Mesenchymal stem cell (in vitro differentiated cells and primary cell): ENCODE measurements around the gene NPAS3.

Experiments
- DNase-seq: peaks from one replicate; pipeline ENCODE4 v3.0.0-alpha.2; 2013
- H2AFZ ChIP-seq: one replicate; pipeline ENCODE4 v1.6.1; 2013; ENCODE audit warnings: low read depth, mild to moderate bottlenecking, control low read depth, inconsistent platforms, low read length, moderate library complexity
- H2AK5ac ChIP-seq: 2 replicates; pipeline ENCODE4 v1.6.1; 2013; ENCODE audit warnings: low read length, moderate library complexity, mild to moderate bottlenecking, inconsistent platforms; ENCODE audit not compliant: severe bottlenecking
- H2BK120ac ChIP-seq: one replicate; pipeline ENCODE4 v1.6.1; 2013; ENCODE audit warnings: low read depth, mild to moderate bottlenecking, inconsistent platforms, low read length, moderate library complexity
- H2BK12ac ChIP-seq, 2 experiments: one replicate each; pipeline ENCODE4 v1.6.1; 2013; ENCODE audit warnings: inconsistent platforms in 2 of 2, low read length in 2 of 2, mild to moderate bottlenecking in 2 of 2, moderate library complexity in 2 of 2, control low read depth in 1 of 2
- H2BK15ac ChIP-seq: one replicate; pipeline ENCODE4 v1.6.1; 2013; ENCODE audit warnings: mild to moderate bottlenecking, low read depth, inconsistent platforms; ENCODE audit not compliant: poor library complexity, severe bottlenecking
- H2BK5ac ChIP-seq: 2 replicates; pipeline ENCODE4 v1.6.1; 2013; ENCODE audit warnings: low read depth, mild to moderate bottlenecking, low read length, control low read depth, inconsistent platforms; ENCODE audit not compliant: poor library complexity, severe bottlenecking
- H3K14ac ChIP-seq, 2 experiments: one replicate each; pipeline ENCODE4 v1.6.1; 2013; ENCODE audit warnings: inconsistent platforms in 2 of 2, low read length in 2 of 2, control low read depth in 1 of 2, mild to moderate bottlenecking in 1 of 2, moderate library complexity in 1 of 2
- H3K18ac ChIP-seq, 2 experiments: one replicate each; pipeline ENCODE4 v1.6.1; 2013; ENCODE audit warnings: inconsistent platforms in 2 of 2, low read length in 2 of 2, control low read depth in 1 of 2, low read depth in 1 of 2, mild to moderate bottlenecking in 1 of 2
- H3K23ac ChIP-seq, 2 experiments: one replicate each; pipeline ENCODE4 v1.6.1; 2013; ENCODE audit warnings: inconsistent platforms in 2 of 2, low read length in 2 of 2, mild to moderate bottlenecking in 2 of 2, moderate library complexity in 2 of 2, control low read depth in 1 of 2
- H3K27ac ChIP-seq: 2 replicates; pipeline ENCODE4 v1.5.1; 2013; ENCODE audit warnings: mild to moderate bottlenecking, moderate library complexity, low read length, control low read depth, inconsistent platforms; ENCODE audit not compliant: poor library complexity, severe bottlenecking
- H3K27me3 ChIP-seq, 2 experiments: 2 replicates each; pipeline versions ENCODE4 v1.6.1 to v1.7.0; 2013; ENCODE audit warnings: low read length in 2 of 2, mild to moderate bottlenecking in 2 of 2, moderate library complexity in 2 of 2, control low read depth in 1 of 2, inconsistent platforms in 1 of 2; ENCODE audit not compliant: control insufficient read depth in 1 of 2, insufficient read depth in 1 of 2
- H3K36me3 ChIP-seq, 2 experiments: 2 replicates each; pipeline versions ENCODE4 v1.6.1 to v1.7.0; 2013; ENCODE audit warnings: low read length in 2 of 2, control low read depth in 1 of 2, inconsistent platforms in 1 of 2, low read depth in 1 of 2, mild to moderate bottlenecking in 1 of 2; ENCODE audit not compliant: insufficient read depth in 2 of 2, control insufficient read depth in 1 of 2
- H3K4ac ChIP-seq, 2 experiments: one replicate each; pipeline ENCODE4 v1.6.1; 2013; ENCODE audit warnings: inconsistent platforms in 2 of 2, low read length in 2 of 2, mild to moderate bottlenecking in 2 of 2, moderate library complexity in 2 of 2, control low read depth in 1 of 2, low read depth in 1 of 2
- H3K4me1 ChIP-seq: 2 replicates; pipeline ENCODE4 v1.6.1; 2013; ENCODE audit warnings: low read depth, low read length, control low read depth; ENCODE audit not compliant: control insufficient read depth, insufficient read depth
- H3K4me2 ChIP-seq: 2 replicates; pipeline ENCODE4 v1.6.1; 2013; ENCODE audit warnings: low read length, mild to moderate bottlenecking, inconsistent platforms; ENCODE audit not compliant: poor library complexity, severe bottlenecking
- H3K4me3 ChIP-seq, 2 experiments: 2 replicates each; pipeline versions ENCODE4 v1.5.1 to v1.7.0; 2013; ENCODE audit warnings: low read length in 2 of 2, mild to moderate bottlenecking in 2 of 2, control low read depth in 1 of 2, low read depth in 1 of 2; ENCODE audit not compliant: insufficient read depth in 1 of 2
- H3K79me1 ChIP-seq: replicated peaks from 2 replicates; pipeline ENCODE4 v1.6.1; 2013; ENCODE audit warnings: mild to moderate bottlenecking, control low read depth, low read length, inconsistent platforms; ENCODE audit not compliant: poor library complexity, severe bottlenecking
- H3K9ac ChIP-seq: 2 replicates; pipeline ENCODE4 v1.7.0; 2013; ENCODE audit warnings: mild to moderate bottlenecking, low read length, moderate library complexity
- H3K9me3 ChIP-seq: 2 replicates; pipeline ENCODE4 v1.7.0; 2013; ENCODE audit warnings: mild to moderate bottlenecking, low read length; ENCODE audit not compliant: control insufficient read depth
- H4K8ac ChIP-seq: one replicate; pipeline ENCODE4 v1.6.1; 2013; ENCODE audit warnings: inconsistent platforms, mild to moderate bottlenecking, low read length, moderate library complexity
- H4K91ac ChIP-seq: one replicate; pipeline ENCODE4 v1.6.1; 2013; ENCODE audit warnings: mild to moderate bottlenecking, low read length, inconsistent platforms
- WGBS: methylation state at CpG from one replicate; pipeline ENCODE4 v1.1.7; 2013; ENCODE audit warnings: mixed read lengths; 5-methylcytosine and 5-hydroxymethylcytosine counted together

Gene NPAS3

GRCh38 chr14:33812601-33813000 is 873.9 kb downstream of the NPAS3 start:
- no peak overlapping the region for H2BK5ac ChIP-seq
- 20% methylated on average over 1 of the region's 2 CpGs for WGBS
- no peak overlapping the region for H3K9ac ChIP-seq
- H3K27me3 ChIP-seq, result peaks cover 0 to 19% of the 10 kb centered on the region in 2 experiments
- H3K23ac ChIP-seq, result no peak overlapping the region
- no peaks in the 10 kb centered on the region for H3K36me3 ChIP-seq
- no peak overlapping the region for H3K18ac ChIP-seq
- no peaks in the 10 kb centered on the region for H3K4me1 ChIP-seq
- DNase-seq, result no peak
- H3K14ac ChIP-seq, result no peak overlapping the region
- H3K79me1 ChIP-seq, result no peaks in the 10 kb centered on the region
- no peak overlapping the region for H3K4ac ChIP-seq
- H2AK5ac ChIP-seq, result no peak overlapping the region
- no peak overlapping the region for H3K4me2 ChIP-seq
- no peak overlapping the region for H3K27ac ChIP-seq
- H2BK12ac ChIP-seq, result no peak overlapping the region
- H3K9me3 ChIP-seq, result no peaks in the 10 kb centered on the region
- H4K91ac ChIP-seq, result no peak overlapping the region
- H4K8ac ChIP-seq, result no peak overlapping the region
- no peak overlapping the region for H3K4me3 ChIP-seq
- H2BK120ac ChIP-seq, result no peak overlapping the region
- H2AFZ ChIP-seq, result no peak overlapping the region
- no peak overlapping the region for H2BK15ac ChIP-seq

- no peak overlapping the region for H2BK120ac ChIP-seq
- no peak overlapping the region for H3K4me2 ChIP-seq
- no peak overlapping the region for H3K4me3 ChIP-seq
- no peaks in the 10 kb centered on the region for H3K79me1 ChIP-seq
- H3K18ac ChIP-seq, result no peak overlapping the region
- no peak overlapping the region for H2BK12ac ChIP-seq
- 64% methylated on average over 2 of the region's 2 CpGs for WGBS
- no peaks in the 10 kb centered on the region for H3K36me3 ChIP-seq
- H2AFZ ChIP-seq, result no peak overlapping the region
- no peaks in the 10 kb centered on the region for H3K4me1 ChIP-seq
- H2AK5ac ChIP-seq, result no peak overlapping the region
- no peak overlapping the region for H3K23ac ChIP-seq
- no peak overlapping the region for H2BK15ac ChIP-seq
- no peak overlapping the region for H3K9ac ChIP-seq
- H3K27me3 ChIP-seq, result peaks cover 0 to 21% of the 10 kb centered on the region in 2 experiments
- H3K14ac ChIP-seq, result no peak overlapping the region
- DNase-seq, result no peak
- no peaks in the 10 kb centered on the region for H3K9me3 ChIP-seq
- H3K4ac ChIP-seq, result no peak overlapping the region
- no peak overlapping the region for H4K91ac ChIP-seq
- H3K27ac ChIP-seq, result no peak overlapping the region
- H2BK5ac ChIP-seq, result no peak overlapping the region
- H4K8ac ChIP-seq, result no peak overlapping the region
These were observed 875.3 kb downstream of the NPAS3 start for GRCh38 chr14:33814010-33814409.

- H3K4ac ChIP-seq, result no peak overlapping the region
- no peak overlapping the region for H3K18ac ChIP-seq
- no peak overlapping the region for H2AK5ac ChIP-seq
- no peak overlapping the region for H3K4me2 ChIP-seq
- no peak overlapping the region for H2AFZ ChIP-seq
- H2BK12ac ChIP-seq, result no peak overlapping the region
- H3K14ac ChIP-seq, result no peak overlapping the region
- no peaks in the 10 kb centered on the region for H3K36me3 ChIP-seq
- no peak overlapping the region for H2BK120ac ChIP-seq
- H3K9me3 ChIP-seq, result no peaks in the 10 kb centered on the region
- H3K27ac ChIP-seq, result no peak overlapping the region
- no peak overlapping the region for H4K91ac ChIP-seq
- no peaks in the 10 kb centered on the region for H3K4me1 ChIP-seq
- no peak overlapping the region for H4K8ac ChIP-seq
- no peak overlapping the region for H3K9ac ChIP-seq
- H3K27me3 ChIP-seq, result peaks cover 0 to 6% of the 10 kb centered on the region in 2 experiments
- H2BK5ac ChIP-seq, result no peak overlapping the region
- 88% methylated on average over 16 of the region's 16 CpGs for WGBS
- no peak for DNase-seq
- H3K79me1 ChIP-seq, result no peaks in the 10 kb centered on the region
- no peak overlapping the region for H3K4me3 ChIP-seq
- H2BK15ac ChIP-seq, result no peak overlapping the region
- no peak overlapping the region for H3K23ac ChIP-seq
These were observed 895.2 kb downstream of the NPAS3 start for GRCh38 chr14:33833706-33834465.

- Histone ChIP-seq H2BK5ac (no peak overlapping the region), H3K23ac (no peak overlapping the region), H3K79me1 (no peaks in the 10 kb centered on the region), H3K9me3 (no peaks in the 10 kb centered on the region), H3K27me3 (peaks cover 3 to 6% of the 10 kb centered on the region in 2 experiments), H3K4me1 (no peaks in the 10 kb centered on the region), H4K8ac (no peak overlapping the region), H3K36me3 (no peaks in the 10 kb centered on the region), H4K91ac (no peak overlapping the region), H3K27ac (no peak overlapping the region), H2BK120ac (no peak overlapping the region), H2BK12ac (no peak overlapping the region), H2BK15ac (no peak overlapping the region), H3K4me2 (no peak overlapping the region), H2AFZ (no peak overlapping the region), H3K4me3 (no peak overlapping the region), H3K18ac (no peak overlapping the region), H3K9ac (no peak overlapping the region), H2AK5ac (no peak overlapping the region), H3K4ac (no peak overlapping the region), H3K14ac (no peak overlapping the region)
- no peak for DNase-seq
- 88% methylated on average over 8 of the region's 8 CpGs for WGBS
These were observed 896.0 kb downstream of the NPAS3 start for GRCh38 chr14:33834466-33835260.
